Measurements from ENCODE around the gene EXOC4. TPM values are rescaled to one million over a fixed set of nuclear protein-coding genes. Genes with fewer than 3 reads are reported as not detected.

The EXOC4 gene
- total RNA-seq, 4 donors from 2014 or later, result 36.6 to 64.0 (median 57.4) TPM

GRCh38 chr7:133255486-133255885 lies 2.6 kb downstream of the EXOC4 start:
- Histone ChIP-seq H3K27ac (replicated peaks in 1 of 4) (no peak overlapping the region), H3K9me3 (no peaks in the 10 kb centered on the region), H3K4me3 (no peak overlapping the region), H3K36me3 (no peaks in the 10 kb centered on the region), H3K4me1 (peaks cover 10 to 24% (median 17%) of the 10 kb centered on the region in 4 donors), H3K27me3 (no peaks in the 10 kb centered on the region)
- no peak for TF ChIP-seq POLR2A (IDR thresholded peaks at IDR 0.05; ENCODE audit: low read depth)
- TF ChIP-seq POLR2AphosphoS5 (IDR thresholded peaks at IDR 0.05), result no peak
- TF ChIP-seq EP300 (IDR thresholded peaks at IDR 0.05), result no peak
- no peak for DNase-seq (ENCODE audit: extremely low spot score)
- 84% methylated on average over 2 of the region's 2 CpGs for WGBS
- intact Hi-C loops (cut with DNase I), result no loop called here

- DNase-seq (ENCODE audit: extremely low spot score), result no peak
- Histone ChIP-seq H3K9me3 (no peaks in the 10 kb centered on the region), H3K27me3 (no peaks in the 10 kb centered on the region), H3K4me3 (no peak overlapping the region), H3K36me3 (no peaks in the 10 kb centered on the region), H3K27ac (replicated peaks in 1 of 4) (no peak overlapping the region), H3K4me1 (peaks cover 10 to 24% (median 17%) of the 10 kb centered on the region in 4 donors)
- TF ChIP-seq POLR2AphosphoS5 (IDR thresholded peaks at IDR 0.05) (no peak), POLR2A (IDR thresholded peaks at IDR 0.05; ENCODE audit: low read depth) (no peak), EP300 (IDR thresholded peaks at IDR 0.05) (no peak), CTCF (IDR thresholded peaks at IDR 0.05) (no peak)
- intact Hi-C loops (cut with DNase I), result no loop called here
- 85% methylated on average over 6 of the region's 6 CpGs for WGBS
Measured at GRCh38 chr7:133258174-133258573, 5.3 kb downstream of the EXOC4 start.

GRCh38 chr7:133265821-133266220 lies 12.9 kb downstream of the EXOC4 start:
- TF ChIP-seq POLR2AphosphoS5 (IDR thresholded peaks at IDR 0.05), result no peak
- no peak for TF ChIP-seq EP300 (IDR thresholded peaks at IDR 0.05)
- TF ChIP-seq CTCF (IDR thresholded peaks at IDR 0.05), result no peak
- no peak for TF ChIP-seq POLR2A (IDR thresholded peaks at IDR 0.05; ENCODE audit: low read depth)
- H3K27ac ChIP-seq (replicated peaks in 1 of 4), result no peak overlapping the region
- peaks cover 0 to 22% (median 12%) of the 10 kb centered on the region in 4 donors for H3K4me1 ChIP-seq
- no peak for DNase-seq (ENCODE audit: extremely low spot score)
- H3K9me3 ChIP-seq, result no peaks in the 10 kb centered on the region
- no peaks in the 10 kb centered on the region for H3K27me3 ChIP-seq
- H3K36me3 ChIP-seq, result no peaks in the 10 kb centered on the region
- no peak overlapping the region for H3K4me3 ChIP-seq
- intact Hi-C loops (cut with DNase I), result no loop called here

- Histone ChIP-seq H3K36me3 (no peaks in the 10 kb centered on the region), H3K9me3 (no peaks in the 10 kb centered on the region), H3K27ac (replicated peaks in 1 of 4) (no peak overlapping the region), H3K4me1 (peaks cover 0 to 30% (median 25%) of the 10 kb centered on the region in 4 donors), H3K27me3 (no peaks in the 10 kb centered on the region), H3K4me3 (peak overlapping the region in 2 of 4 donors; percentile 15 to 19)
- DNase-seq (ENCODE audit: extremely low spot score), result no peak
- 59% methylated on average over 2 of the region's 2 CpGs for WGBS
- TF ChIP-seq POLR2AphosphoS5 (IDR thresholded peaks at IDR 0.05) (no peak), CTCF (IDR thresholded peaks at IDR 0.05) (no peak), EP300 (IDR thresholded peaks at IDR 0.05) (no peak), POLR2A (IDR thresholded peaks at IDR 0.05; ENCODE audit: low read depth) (no peak)
- intact Hi-C loops (cut with DNase I), result no loop called here
Measured at GRCh38 chr7:133268355-133268754, 15.5 kb downstream of the EXOC4 start.

GRCh38 chr7:133272336-133272735 lies 19.5 kb downstream of the EXOC4 start:
- H3K4me1 ChIP-seq, result peaks cover 2 to 32% (median 22%) of the 10 kb centered on the region in 4 donors
- no peak overlapping the region for H3K27ac ChIP-seq (replicated peaks in 1 of 4)
- intact Hi-C loops (cut with DNase I), result no loop called here
- no peaks in the 10 kb centered on the region for H3K9me3 ChIP-seq
- TF ChIP-seq EP300 (IDR thresholded peaks at IDR 0.05) (no peak), POLR2AphosphoS5 (IDR thresholded peaks at IDR 0.05) (no peak), CTCF (IDR thresholded peaks at IDR 0.05) (no peak), POLR2A (IDR thresholded peaks at IDR 0.05; ENCODE audit: low read depth) (no peak)
- no peak overlapping the region for H3K4me3 ChIP-seq
- peaks cover 6 to 24% (median 13%) of the 10 kb centered on the region in 4 donors for H3K36me3 ChIP-seq
- no peaks in the 10 kb centered on the region for H3K27me3 ChIP-seq
- no peak for DNase-seq (ENCODE audit: extremely low spot score)
- 71% methylated on average over 2 of the region's 2 CpGs for WGBS
